GM20431 (cell line): ENCODE measurements around the gene MUCL1.
"Not testable (repeated sequence)": the region's sequence is repeated elsewhere in the genome, so short reads cannot be mapped to it uniquely, and the experiment has no call there.

Source experiments
- in situ Hi-C: fragments of 300-500 bp; cut with MseI, MboI; formaldehyde crosslinking; loops from one replicate; pipeline ENCODE4 v1.15.0; 2020; ENCODE audit warnings: low sequenced_read_pairs; ENCODE audit not compliant: unreplicated experiment

The MUCL1 gene

GRCh38 chr12:54853933-54854538, at the start of gene MUCL1:
TSS of gene MUCL1 (plus strand) at chr12:54854516. CDS start at chr12:54854583, 67 bp downstream.
- in situ Hi-C loops = no loop called here

- in situ Hi-C loops = no loop called here
Observed at GRCh38 chr12:54821676-54822075, 32.6 kb upstream of the MUCL1 start.

GRCh38 chr12:54824402-54824801, 29.9 kb upstream of the MUCL1 start:
- in situ Hi-C loops = no loop called here

GRCh38 chr12:54829511-54829910, 24.8 kb upstream of the MUCL1 start:
- in situ Hi-C loops = no loop called here

- in situ Hi-C loops = no loop called here
Observed at GRCh38 chr12:54830199-54830598, 24.1 kb upstream of the MUCL1 start.

GRCh38 chr12:54831631-54832030, 22.7 kb upstream of the MUCL1 start:
- in situ Hi-C loops = no loop called here

- in situ Hi-C loops = no loop called here
Observed at GRCh38 chr12:54840244-54840865, 14.0 kb upstream of the MUCL1 start.

- in situ Hi-C loops = no loop called here
Observed at GRCh38 chr12:54857406-54857805, 3.1 kb downstream of the MUCL1 start.

- in situ Hi-C loops = no loop called here
Observed at GRCh38 chr12:54858562-54858961, 4.2 kb downstream of the MUCL1 start.

GRCh38 chr12:54859502-54859901, 5.2 kb downstream of the MUCL1 start:
- in situ Hi-C loops = no loop called here

- in situ Hi-C loops = no loop called here
Observed at GRCh38 chr12:54861927-54862326, 7.6 kb downstream of the MUCL1 start.

- in situ Hi-C loops = no loop called here
Observed at GRCh38 chr12:54863948-54864618, 9.8 kb downstream of the MUCL1 start.

- in situ Hi-C loops = no loop called here
Observed at GRCh38 chr12:54865683-54866324, 11.5 kb downstream of the MUCL1 start.

GRCh38 chr12:54868690-54869089, 14.4 kb downstream of the MUCL1 start:
- in situ Hi-C loops = no loop called here

- in situ Hi-C loops = no loop called here
Observed at GRCh38 chr12:54870048-54870447, 15.7 kb downstream of the MUCL1 start.

- in situ Hi-C loops = no loop called here
Observed at GRCh38 chr12:54870617-54871016, 16.3 kb downstream of the MUCL1 start.

GRCh38 chr12:54879150-54879549, 24.8 kb downstream of the MUCL1 start:
- in situ Hi-C loops = no loop called here

- in situ Hi-C loops = no loop called here
Observed at GRCh38 chr12:54879579-54879978, 25.3 kb downstream of the MUCL1 start.

- in situ Hi-C loops = no loop called here
Observed at GRCh38 chr12:54882079-54882478, 27.8 kb downstream of the MUCL1 start.

- in situ Hi-C loops = not testable (repeated sequence)
Observed at GRCh38 chr12:54882597-54882996, 28.3 kb downstream of the MUCL1 start.

- in situ Hi-C loops = not testable (repeated sequence)
Observed at GRCh38 chr12:54888428-54888827, 34.1 kb downstream of the MUCL1 start.
